Smooth muscle cell (in vitro differentiated cells): ENCODE measurements around the gene TCN2. TPM values are rescaled to one million over a fixed set of nuclear protein-coding genes. Genes with fewer than 3 reads are reported as not detected.
"Not testable (repeated sequence)": the region's sequence is repeated elsewhere in the genome, so short reads cannot be mapped to it uniquely, and the experiment has no call there.

Experiments used
- DNase-seq: peaks from one replicate; lab custom pipeline; 2025; ENCODE audit not compliant: unreplicated experiment; lab: John Stamatoyannopoulos, UW
- H2AFZ ChIP-seq: fragments of 200-600 bp; sonication (generic); 2 replicates; pipeline ENCODE4 v1.6.0; 2016; ENCODE audit warnings: antibody characterized with exemption, low read depth, mild to moderate bottlenecking
- H3F3A ChIP-seq: fragments of 200-600 bp; sonication (generic); 2 replicates; pipeline ENCODE4 v1.6.0; 2017; ENCODE audit warnings: antibody characterized with exemption, low read depth
- H3K27ac ChIP-seq: fragments of 200-600 bp; sonication (generic); 2 replicates; pipeline ENCODE4 v1.5.1; 2016; ENCODE audit warnings: low read depth, mild to moderate bottlenecking
- H3K27me3 ChIP-seq: fragments of 200-600 bp; sonication (generic); 2 replicates; pipeline ENCODE4 v1.6.1; 2016; ENCODE audit warnings: low read depth, mild to moderate bottlenecking
- H3K36me3 ChIP-seq: fragments of 200-600 bp; sonication (generic); 2 replicates; pipeline ENCODE4 v1.5.1; 2016; ENCODE audit warnings: low read depth
- H3K4me1 ChIP-seq: fragments of 200-600 bp; sonication (generic); 2 replicates; pipeline ENCODE4 v1.5.1; 2016; ENCODE audit warnings: low read depth
- H3K4me2 ChIP-seq: fragments of 200-600 bp; sonication (generic); 2 replicates; pipeline ENCODE4 v1.6.0; 2016; ENCODE audit warnings: mild to moderate bottlenecking
- H3K4me3 ChIP-seq: fragments of 200-600 bp; sonication (generic); 2 replicates; pipeline ENCODE4 v1.5.1; 2016; ENCODE audit warnings: mild to moderate bottlenecking
- H3K79me2 ChIP-seq: fragments of 200-600 bp; sonication (generic); 2 replicates; pipeline ENCODE4 v1.6.0; 2016; ENCODE audit warnings: low read depth, mild to moderate bottlenecking
- H3K9ac ChIP-seq: fragments of 200-600 bp; sonication (generic); 2 replicates; pipeline ENCODE4 v1.6.0; 2016; ENCODE audit warnings: low read depth
- H3K9me3 ChIP-seq: fragments of 200-600 bp; sonication (generic); replicated peaks from 2 replicates; pipeline ENCODE4 v1.5.1; 2016; ENCODE audit warnings: low read depth
- H4K20me1 ChIP-seq: fragments of 200-600 bp; sonication (generic); 2 replicates; pipeline ENCODE4 v1.6.0; 2016; ENCODE audit warnings: low read depth
- WGBS: methylation state at CpG from one replicate; pipeline ENCODE4 v1.1.7; 2016; ENCODE audit warnings: low lambda C conversion rate; 5-methylcytosine and 5-hydroxymethylcytosine counted together
- polyA plus RNA-seq: library from polyadenylated mRNA; unstranded; fragments of >200 nt; fragmentation: Nextera tagmentation; extraction: Ambion mirVana; gene quantifications from 2 replicates; pipeline ENCODE4 v1.2.1, GENCODE V29; 2016
- total RNA-seq: library from RNA; depleted of rRNA; stranded (reverse); fragments of >200 nt; gene quantifications from 2 replicates; pipeline ENCODE4 v1.2.3, GENCODE V29; 2014
- TF ChIP-seq, protein P1 (sequence below): fragments of 200-600 bp; sonication (generic); IDR thresholded peaks from 2 replicates; pipeline ENCODE4 v1.5.1; 2017; ENCODE audit warnings: borderline replicate concordance, mild to moderate bottlenecking, antibody characterized with exemption; ENCODE audit not compliant: insufficient read depth, poor library complexity, severe bottlenecking

The TCN2 gene
- total and polyA plus RNA-seq, 2 experiments from 2014 or later, result 3.3 to 5.2 TPM

DNA sequence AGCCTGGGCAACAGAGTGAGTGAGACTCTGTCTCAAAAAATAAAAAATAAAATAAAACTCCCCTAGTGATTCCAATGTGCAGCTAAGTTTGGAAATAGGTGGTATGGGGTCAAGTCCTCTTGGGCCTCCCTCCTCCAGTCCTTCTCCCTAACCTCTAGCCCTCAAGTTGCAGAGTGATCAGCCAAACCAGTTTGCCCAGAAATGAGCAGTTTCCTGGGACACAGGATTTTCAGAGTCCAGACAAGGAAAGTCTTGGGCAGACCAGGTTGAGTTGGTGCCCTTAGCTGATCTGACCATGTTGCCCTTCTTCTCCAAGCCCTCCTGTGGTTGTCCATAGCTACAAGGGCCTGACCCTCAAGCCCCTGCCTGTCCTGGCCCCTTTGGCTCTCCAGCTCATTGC is 7.9 kb downstream of the TCN2 start:
- Histone ChIP-seq H3K36me3 (no peaks in the 10 kb centered on the region), H3K9ac (no peak overlapping the region), H3K27me3 (no peaks in the 10 kb centered on the region), H3K27ac (no peak overlapping the region), H2AFZ (no peak overlapping the region), H3K4me1 (no peaks in the 10 kb centered on the region), H4K20me1 (no peaks in the 10 kb centered on the region), H3K4me2 (no peak overlapping the region), H3K79me2 (no peaks in the 10 kb centered on the region), H3K4me3 (no peak overlapping the region), H3F3A (no peaks in the 10 kb centered on the region), H3K9me3 (no peaks in the 10 kb centered on the region)
- TF ChIP-seq, protein P1, sequence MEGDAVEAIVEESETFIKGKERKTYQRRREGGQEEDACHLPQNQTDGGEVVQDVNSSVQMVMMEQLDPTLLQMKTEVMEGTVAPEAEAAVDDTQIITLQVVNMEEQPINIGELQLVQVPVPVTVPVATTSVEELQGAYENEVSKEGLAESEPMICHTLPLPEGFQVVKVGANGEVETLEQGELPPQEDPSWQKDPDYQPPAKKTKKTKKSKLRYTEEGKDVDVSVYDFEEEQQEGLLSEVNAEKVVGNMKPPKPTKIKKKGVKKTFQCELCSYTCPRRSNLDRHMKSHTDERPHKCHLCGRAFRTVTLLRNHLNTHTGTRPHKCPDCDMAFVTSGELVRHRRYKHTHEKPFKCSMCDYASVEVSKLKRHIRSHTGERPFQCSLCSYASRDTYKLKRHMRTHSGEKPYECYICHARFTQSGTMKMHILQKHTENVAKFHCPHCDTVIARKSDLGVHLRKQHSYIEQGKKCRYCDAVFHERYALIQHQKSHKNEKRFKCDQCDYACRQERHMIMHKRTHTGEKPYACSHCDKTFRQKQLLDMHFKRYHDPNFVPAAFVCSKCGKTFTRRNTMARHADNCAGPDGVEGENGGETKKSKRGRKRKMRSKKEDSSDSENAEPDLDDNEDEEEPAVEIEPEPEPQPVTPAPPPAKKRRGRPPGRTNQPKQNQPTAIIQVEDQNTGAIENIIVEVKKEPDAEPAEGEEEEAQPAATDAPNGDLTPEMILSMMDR, result no peak
- DNase-seq, result no peak

DNA sequence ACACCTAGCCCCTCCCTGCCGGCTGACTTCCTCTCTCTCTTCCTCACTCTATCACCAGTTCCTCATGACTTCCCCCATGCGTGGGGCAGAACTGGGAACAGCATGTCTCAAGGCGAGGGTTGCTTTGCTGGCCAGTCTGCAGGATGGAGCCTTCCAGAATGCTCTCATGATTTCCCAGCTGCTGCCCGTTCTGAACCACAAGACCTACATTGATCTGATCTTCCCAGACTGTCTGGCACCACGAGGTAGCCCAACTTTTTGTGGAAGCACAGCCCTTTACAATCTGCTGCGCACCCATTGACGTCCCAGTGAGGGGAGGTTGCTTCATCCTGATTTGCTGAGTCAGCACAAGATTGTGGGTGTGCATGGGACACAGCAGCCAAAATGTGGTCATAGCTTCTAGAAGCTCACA is 8.6 kb downstream of the TCN2 start:
- Histone ChIP-seq H3K27me3 (no peaks in the 10 kb centered on the region), H2AFZ (no peak overlapping the region), H3K4me3 (no peak overlapping the region), H3K4me2 (no peak overlapping the region), H3F3A (no peaks in the 10 kb centered on the region), H3K9ac (no peak overlapping the region), H3K27ac (no peak overlapping the region), H4K20me1 (no peaks in the 10 kb centered on the region), H3K9me3 (no peaks in the 10 kb centered on the region), H3K79me2 (no peaks in the 10 kb centered on the region), H3K36me3 (no peaks in the 10 kb centered on the region), H3K4me1 (no peaks in the 10 kb centered on the region)
- WGBS, result 91% methylated on average over 6 of the region's 7 CpGs
- TF ChIP-seq, protein P1, result no peak
- no peak for DNase-seq

DNA sequence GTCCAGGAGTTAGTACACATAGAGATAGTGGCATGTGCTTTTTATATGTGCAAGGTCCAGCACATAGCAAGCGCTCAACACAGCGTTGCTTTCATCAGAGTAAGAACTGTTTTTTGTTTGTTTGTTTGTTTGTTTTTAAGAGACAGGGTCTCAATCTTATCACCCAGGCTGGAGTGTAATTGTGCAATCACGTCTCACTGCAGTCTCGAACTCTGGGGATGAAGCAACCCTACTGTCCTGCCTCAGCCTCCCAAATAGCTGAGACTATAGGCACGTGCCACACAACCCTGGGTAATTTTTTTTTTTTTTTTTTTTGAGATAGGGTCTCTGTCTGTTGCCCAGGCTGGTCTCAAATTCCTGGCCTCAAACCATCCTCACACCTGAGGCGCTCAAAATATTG is 10.8 kb downstream of the TCN2 start:
- Histone ChIP-seq H3K4me3 (no peak overlapping the region), H3K27ac (no peak overlapping the region), H2AFZ (no peak overlapping the region), H3K27me3 (no peaks in the 10 kb centered on the region), H3K4me2 (no peak overlapping the region), H3F3A (no peaks in the 10 kb centered on the region), H3K4me1 (no peaks in the 10 kb centered on the region), H4K20me1 (no peaks in the 10 kb centered on the region), H3K79me2 (no peaks in the 10 kb centered on the region), H3K9me3 (no peaks in the 10 kb centered on the region), H3K36me3 (no peaks in the 10 kb centered on the region), H3K9ac (no peak overlapping the region)
- no peak for DNase-seq
- 86% methylated on average over 6 of the region's 6 CpGs for WGBS
- TF ChIP-seq, protein P1, result no peak

DNA sequence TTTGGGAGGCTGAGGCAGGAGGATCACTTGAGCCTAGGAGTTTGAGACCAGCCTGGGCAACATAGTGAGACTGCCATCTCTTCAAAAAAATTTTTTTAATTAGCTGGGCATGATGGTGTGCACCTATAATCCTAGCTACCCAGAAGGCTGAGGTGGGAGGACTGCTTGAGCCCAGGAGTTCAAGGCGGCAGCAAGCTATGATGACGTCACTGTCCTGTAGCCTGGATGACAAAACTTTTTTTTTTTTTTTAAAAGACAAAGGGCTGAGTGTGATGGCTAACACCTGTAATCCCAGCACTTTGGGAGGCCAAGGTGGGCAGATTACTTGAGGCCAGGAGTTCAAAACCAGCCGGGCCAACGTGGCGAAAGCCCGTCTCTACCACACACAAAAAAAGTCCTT is 12.9 kb downstream of the TCN2 start:
- H3K9me3 ChIP-seq, H3K27me3 ChIP-seq, H3K36me3 ChIP-seq, H3K27ac ChIP-seq, H3K79me2 ChIP-seq, DNase-seq, H3F3A ChIP-seq, H3K4me3 ChIP-seq, H3K9ac ChIP-seq, H3K4me2 ChIP-seq, H4K20me1 ChIP-seq, H3K4me1 ChIP-seq, H2AFZ ChIP-seq: not testable (repeated sequence)
- WGBS, result 97% methylated on average over 6 of the region's 6 CpGs
